GM12878 (cell line): ENCODE results near the gene PSMG3. TPM values are rescaled to one million over a fixed set of nuclear protein-coding genes. Genes with fewer than 3 reads are reported as not detected.

Experiments used
- ATAC-seq: fragments of 200-7000 bp; cut with Tn5 transposase; 3 replicates; pipeline ENCODE4 v1.9.1; 2020; ENCODE audit warnings: mild to moderate bottlenecking, moderate library complexity
- BruUV-seq: library from RNA; stranded (reverse); fragments of 400-500 nt; replicated peaks from 2 replicates; lab custom pipeline; 2021; lab: Mats Ljungman, UMichigan
- CTCF ChIA-PET: fragments of 300-600 bp; sonication (Branson Sonifier 250); formaldehyde crosslinking; extraction: SDS; loops from one replicate; lab custom pipeline; 2021; ENCODE audit warnings: inconsistent platforms; lab: Yijun Ruan, JAX
- POLR2A ChIA-PET: fragments of 350-600 bp; formaldehyde crosslinking; extraction: SDS; loops from one replicate; lab custom pipeline; 2021; ENCODE audit warnings: inconsistent platforms; lab: Charles Lee
- RAD21 ChIA-PET: fragments of 300-600 bp; sonication (Branson Sonifier 250); formaldehyde crosslinking; loops from one replicate; lab custom pipeline; 2023; ENCODE audit warnings: antibody characterized with exemption; ENCODE audit not compliant: unreplicated experiment; lab: Charles Lee
- SMC1A ChIA-PET: fragments of 300-600 bp; sonication (Branson Sonifier 250); formaldehyde crosslinking; loops from one replicate; lab custom pipeline; 2023; ENCODE audit not compliant: unreplicated experiment, uncharacterized antibody; lab: Charles Lee
- DNase-seq: peaks from one replicate; pipeline ENCODE4 v3.0.0-alpha.2; 2011; ENCODE audit warnings: low read depth, low spot score
- FAIRE-seq: peaks from 3 replicates; lab custom pipeline; 2011; peaks lifted over from hg19 to GRCh38; lab: Jason Lieb, UNC
- H2AFZ ChIP-seq: 2 replicates; pipeline ENCODE4 v1.6.0; 2011; ENCODE audit warnings: low read depth, low read length, control low read depth; ENCODE audit not compliant: control insufficient read depth
- H3K27ac ChIP-seq: 2 replicates; pipeline ENCODE4 v1.5.1; 2011; ENCODE audit warnings: control low read depth; ENCODE audit not compliant: control insufficient read depth, insufficient read depth
- H3K27me3 ChIP-seq, 2 experiments: replicated peaks in 1 of 2; 2 replicates each; pipeline versions ENCODE4 v1.6.0 to v1.6.1; 2011; ENCODE audit warnings: low read length in 1 of 2; ENCODE audit not compliant: control insufficient read depth in 2 of 2, insufficient read depth in 2 of 2
- H3K36me3 ChIP-seq, 2 experiments: 2 replicates each; pipeline ENCODE4 v1.5.1; 2011; ENCODE audit warnings: low read length in 1 of 2; ENCODE audit not compliant: control insufficient read depth in 2 of 2, insufficient read depth in 2 of 2
- H3K4me1 ChIP-seq: 2 replicates; pipeline ENCODE4 v1.6.1; 2011; ENCODE audit warnings: mild to moderate bottlenecking, low read length, moderate library complexity, mixed read lengths; ENCODE audit not compliant: control insufficient read depth, insufficient read depth
- H3K4me2 ChIP-seq: 2 replicates; pipeline ENCODE4 v1.6.0; 2011; ENCODE audit warnings: control low read depth; ENCODE audit not compliant: control insufficient read depth, insufficient read depth
- H3K4me3 ChIP-seq: fragments of 200-600 bp; sonication (generic); 2 replicates; pipeline ENCODE4 v1.5.1; 2016
- H3K79me2 ChIP-seq: 2 replicates; pipeline ENCODE4 v1.6.0; 2011; ENCODE audit warnings: low read length; ENCODE audit not compliant: control insufficient read depth, insufficient read depth
- H3K9ac ChIP-seq: 2 replicates; pipeline ENCODE4 v1.8.0; 2011; ENCODE audit warnings: low read length, control low read depth, mixed read lengths; ENCODE audit not compliant: control insufficient read depth, insufficient read depth
- H3K9me3 ChIP-seq: replicated peaks from 3 replicates; pipeline ENCODE4 v1.5.1; 2011; ENCODE audit warnings: mild to moderate bottlenecking, low read length; ENCODE audit not compliant: control insufficient read depth, insufficient read depth
- H4K20me1 ChIP-seq: 2 replicates; pipeline ENCODE4 v1.6.0; 2011; ENCODE audit not compliant: control insufficient read depth, insufficient read depth
- RAD51 ChIP-seq: fragments of 450-650 bp; IDR thresholded peaks from 2 replicates; pipeline ENCODE4 v1.6.1; 2016; ENCODE audit warnings: moderate library complexity, mild to moderate bottlenecking, inconsistent platforms
- SIX5 ChIP-seq: IDR thresholded peaks from 2 replicates; pipeline ENCODE4 v1.6.1; 2011; ENCODE audit warnings: mild to moderate bottlenecking, low read depth, low read length, moderate library complexity; ENCODE audit not compliant: severe bottlenecking
- SP1 ChIP-seq: IDR thresholded peaks from one replicate; pipeline ENCODE4 v1.6.1; 2011; ENCODE audit warnings: low read depth, low read length
- ZNF274 ChIP-seq: IDR thresholded peaks from one replicate; pipeline ENCODE4 v1.8.0; 2011; ENCODE audit not compliant: insufficient read length, insufficient read depth
- ZNF622 ChIP-seq: fragments of 450-650 bp; IDR thresholded peaks from 2 replicates; pipeline ENCODE4 v1.6.1; 2017; ENCODE audit warnings: mild to moderate bottlenecking, inconsistent platforms
- ZNF687 ChIP-seq: fragments of 450-650 bp; IDR thresholded peaks from 2 replicates; pipeline ENCODE4 v1.6.1; 2017; ENCODE audit warnings: mild to moderate bottlenecking, moderate library complexity
- WGBS: methylation state at CpG from one replicate; pipeline ENCODE4 v1.1.6; 2016; ENCODE audit warnings: low lambda C conversion rate; ENCODE audit not compliant: insufficient replicate concordance, insufficient coverage; ENCODE audit errors: missing lambda C conversion rate; 5-methylcytosine and 5-hydroxymethylcytosine counted together
- in situ Hi-C: fragments of 300-500 bp; cut with MboI; formaldehyde crosslinking; loops from 9 replicates; pipeline ENCODE4 v1.14.3; 2018; ENCODE audit warnings: mixed read lengths
- intact Hi-C: fragments of 100-400 bp; cut with micrococcal nuclease; formaldehyde crosslinking; loops from one replicate; pipeline ENCODE4 v1.14.2; 2022; ENCODE audit not compliant: unreplicated experiment
- polyA plus RNA-seq, 11 experiments: library from polyadenylated mRNA; depleted of rRNA in 4 of 11; unstranded in 6 of 11; stranded (reverse) in 5 of 11; fragments of >200 nt; fragmentation: Nextera tagmentation in 4 of 11; fragmentation: Illumina TruSeq in 1 of 11; extraction: Ambion mirVana in 4 of 11; extraction: Trizol in 1 of 11; gene quantifications; 1 replicate in 1 of 11; 2 replicates in 10 of 11; pipeline versions ENCODE4 v1.2.1 to v1.2.3, GENCODE V29; 2011 to 2016; ENCODE audit warnings: inconsistent platforms in 2 of 11, missing spikeins in 2 of 11, low read depth in 1 of 11
- total RNA-seq, 4 experiments: library from RNA; depleted of rRNA in 3 of 4; stranded (reverse); fragments of >200 nt in 3 of 4; fragmentation: Illumina TruSeq in 1 of 4; extraction: Trizol in 1 of 4; gene quantifications; 2 replicates each; pipeline versions ENCODE4 v1.2.1 to v1.2.3, GENCODE V29; 2013 to 2021
- TF ChIP-seq, protein P1 (sequence below): fragments of 450-650 bp; IDR thresholded peaks from 2 replicates; pipeline ENCODE4 v1.6.1; 2017; ENCODE audit warnings: borderline replicate concordance

PSMG3 gene
- total and polyA plus RNA-seq, 10 of the 15 experiments (the other 5 are each of a cell fraction or from before 2014, with no cell fraction given): 23.9 to 115 (median 60.6) TPM

DNA sequence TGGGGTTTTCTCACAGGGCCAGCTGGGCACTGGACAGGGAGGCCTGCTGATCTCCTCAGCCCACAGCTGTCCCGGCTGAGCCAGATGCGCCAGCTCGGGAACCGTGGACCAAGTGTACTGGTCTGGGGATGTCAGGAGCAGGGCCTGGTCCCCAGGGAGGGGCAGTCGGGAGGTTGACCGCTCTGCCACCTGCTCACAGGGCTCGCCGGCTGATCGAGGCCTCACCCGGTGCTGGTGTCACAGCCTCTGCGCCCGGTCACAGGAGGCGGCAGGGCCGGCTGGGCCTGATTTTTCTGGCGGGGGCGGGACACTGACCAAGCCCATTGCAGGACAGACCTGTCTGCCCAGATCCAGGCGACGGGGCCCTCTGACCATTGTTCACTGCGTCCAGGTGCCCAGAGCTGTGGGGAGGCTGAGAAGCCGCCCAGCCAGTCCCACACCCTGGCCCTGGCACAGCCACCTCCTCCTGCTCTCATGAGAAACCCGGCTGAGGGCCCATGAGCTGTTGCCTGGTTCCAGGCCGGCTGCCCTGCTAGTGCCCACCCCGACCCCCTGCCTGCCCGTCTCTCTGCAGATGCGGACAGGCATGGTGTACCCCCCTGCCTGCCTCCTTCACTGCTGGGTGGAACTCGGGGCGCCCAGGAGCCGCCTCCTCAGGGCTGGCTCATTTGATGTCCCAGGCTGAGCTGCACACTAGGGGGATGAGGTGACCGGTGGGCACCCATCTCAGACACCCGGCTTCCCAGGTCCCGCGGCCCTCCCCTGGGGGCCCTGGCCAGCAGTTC, 10.8 kb downstream of the PSMG3 start:
- POLR2A ChIA-PET: no interaction called here
- intact Hi-C loops: no loop called here
- no peak for ATAC-seq
- BruUV-seq: no TSS peak
- DNase-seq: no peak
- Histone ChIP-seq H3K36me3 (no peaks in the 10 kb centered on the region), H3K4me2 (no peak overlapping the region), H4K20me1 (no peaks in the 10 kb centered on the region), H3K27ac (no peak overlapping the region), H3K79me2 (no peaks in the 10 kb centered on the region), H3K27me3 (no peaks in the 10 kb centered on the region), H2AFZ (no peak overlapping the region), H3K9ac (no peak overlapping the region), H3K4me3 (no peak overlapping the region), H3K9me3 (no peaks in the 10 kb centered on the region), H3K4me1 (no peaks in the 10 kb centered on the region)
- TF ChIP-seq ZNF687: no peak
- no peak for TF ChIP-seq ZNF274
- TF ChIP-seq ZNF622: no peak
- TF ChIP-seq RAD51: no peak
- no peak for TF ChIP-seq SP1
- TF ChIP-seq SIX5: no peak
- TF ChIP-seq, protein P1, sequence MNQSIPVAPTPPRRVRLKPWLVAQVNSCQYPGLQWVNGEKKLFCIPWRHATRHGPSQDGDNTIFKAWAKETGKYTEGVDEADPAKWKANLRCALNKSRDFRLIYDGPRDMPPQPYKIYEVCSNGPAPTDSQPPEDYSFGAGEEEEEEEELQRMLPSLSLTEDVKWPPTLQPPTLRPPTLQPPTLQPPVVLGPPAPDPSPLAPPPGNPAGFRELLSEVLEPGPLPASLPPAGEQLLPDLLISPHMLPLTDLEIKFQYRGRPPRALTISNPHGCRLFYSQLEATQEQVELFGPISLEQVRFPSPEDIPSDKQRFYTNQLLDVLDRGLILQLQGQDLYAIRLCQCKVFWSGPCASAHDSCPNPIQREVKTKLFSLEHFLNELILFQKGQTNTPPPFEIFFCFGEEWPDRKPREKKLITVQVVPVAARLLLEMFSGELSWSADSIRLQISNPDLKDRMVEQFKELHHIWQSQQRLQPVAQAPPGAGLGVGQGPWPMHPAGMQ: no peak
- RAD21 ChIA-PET: no interaction called here
- WGBS: 58% methylated on average over 31 of the region's 32 CpGs
- SMC1A ChIA-PET: no interaction called here
- in situ Hi-C loops: no loop called here
- CTCF ChIA-PET: no interaction called here
- FAIRE-seq: no peak
